HCT116 (cell line): ENCODE measurements around the gene PEDS1. TPM values are rescaled to one million over a fixed set of nuclear protein-coding genes. Genes with fewer than 3 reads are reported as not detected.

Experiments used
- ATAC-seq: fragments of 200-7000 bp; cut with Tn5 transposase; 2 replicates; pipeline ENCODE4 v1.9.1; 2020; ENCODE audit warnings: mild to moderate bottlenecking, moderate library complexity
- BruUV-seq: library from RNA; stranded (reverse); fragments of 400-500 nt; replicated peaks from 2 replicates; lab custom pipeline; 2021; lab: Mats Ljungman, UMichigan
- CTCF ChIA-PET: fragments of 300-600 bp; sonication (Branson Sonifier 250); formaldehyde crosslinking; loops from one replicate; lab custom pipeline; 2021; ENCODE audit warnings: antibody characterized with exemption; lab: Charles Lee
- POLR2A ChIA-PET: fragments of 300-600, 350-600 bp; sonication (Branson Sonifier 250); formaldehyde crosslinking; loops from one replicate; lab custom pipeline; 2021; ENCODE audit warnings: antibody characterized with exemption; lab: Charles Lee
- RAD21 ChIA-PET, 2 experiments: fragments of 300-600 bp; sonication (Branson Sonifier 250); formaldehyde crosslinking; loops; one replicate each; lab custom pipeline; 2023; ENCODE audit warnings: low total read pairs in 2 of 2; ENCODE audit not compliant: uncharacterized antibody in 2 of 2, unreplicated experiment in 2 of 2, low non-redundant PET in 1 of 2; lab: Charles Lee
- DNase-seq: peaks from one replicate; pipeline ENCODE4 v3.0.0-alpha.2; 2010; ENCODE audit warnings: low read depth, low spot score
- H2AFZ ChIP-seq: fragments of 200-600 bp; shearing (Covaris generic), sonication (generic); 2 replicates; pipeline ENCODE4 v1.6.1; 2017; ENCODE audit warnings: low read depth, mixed run types, mixed read lengths, antibody characterized with exemption, low read length; ENCODE audit not compliant: poor library complexity, severe bottlenecking
- H3K27ac ChIP-seq: 2 replicates; pipeline ENCODE4 v1.5.1; 2012; ENCODE audit warnings: low read depth, low read length
- H3K27me3 ChIP-seq: fragments of 200-600 bp; sonication (generic); 2 replicates; pipeline ENCODE4 v1.6.1; 2016; ENCODE audit warnings: mixed run types, low read length, mixed read lengths; ENCODE audit not compliant: insufficient read depth
- H3K36me3 ChIP-seq, 2 experiments: fragments of 200-500 bp in 1 of 2; fragments of 200-600 bp in 1 of 2; sonication (Bioruptor generic) in 1 of 2; sonication (generic) in 1 of 2; 2 replicates each; pipeline versions ENCODE4 v1.5.1 to v1.6.1; 2014 to 2016; ENCODE audit warnings: low read length in 2 of 2, inconsistent platforms in 1 of 2, mixed read lengths in 1 of 2, mixed run types in 1 of 2; ENCODE audit not compliant: insufficient read depth in 2 of 2, control insufficient read depth in 1 of 2
- H3K4me1 ChIP-seq, 2 experiments: fragments of 200-600 bp in 1 of 2; sonication (generic) in 1 of 2; 2 replicates each; pipeline versions ENCODE4 v1.5.1 to v1.6.1; 2012 to 2017; ENCODE audit warnings: low read length in 2 of 2, inconsistent platforms in 1 of 2, mild to moderate bottlenecking in 1 of 2, mixed read lengths in 1 of 2, mixed run types in 1 of 2, moderate library complexity in 1 of 2; ENCODE audit not compliant: insufficient read depth in 2 of 2, control insufficient read depth in 1 of 2
- H3K4me2 ChIP-seq: fragments of 200-600 bp; sonication (generic); 2 replicates; pipeline ENCODE4 v1.6.1; 2017; ENCODE audit warnings: mixed run types, low read length, mixed read lengths
- H3K4me3 ChIP-seq, 2 experiments: fragments of 200-600 bp in 1 of 2; sonication (generic) in 1 of 2; replicated peaks in 1 of 2; 2 replicates each; pipeline ENCODE4 v1.5.1; 2011 to 2016; ENCODE audit warnings: low read length in 2 of 2, control low read depth in 1 of 2, low read depth in 1 of 2, mild to moderate bottlenecking in 1 of 2, mixed read lengths in 1 of 2, mixed run types in 1 of 2
- H3K79me2 ChIP-seq: fragments of 200-600 bp; sonication (generic); 2 replicates; pipeline ENCODE4 v1.6.1; 2017; ENCODE audit warnings: mild to moderate bottlenecking, mixed run types, low read length, moderate library complexity, mixed read lengths; ENCODE audit not compliant: insufficient read depth
- H3K9ac ChIP-seq: fragments of 200-600 bp; sonication (generic); 2 replicates; pipeline ENCODE4 v1.6.1; 2016; ENCODE audit warnings: low read length, mixed read lengths
- H3K9me2 ChIP-seq: fragments of 200-600 bp; sonication (generic), shearing (Covaris generic); 2 replicates; pipeline ENCODE4 v1.6.1; 2017; ENCODE audit warnings: mixed run types, mild to moderate bottlenecking, moderate library complexity; ENCODE audit not compliant: insufficient read depth
- H3K9me3 ChIP-seq, 2 experiments: fragments of 200-500 bp in 1 of 2; fragments of 200-600 bp in 1 of 2; sonication (Bioruptor generic) in 1 of 2; sonication (generic) in 1 of 2; 2 replicates each; pipeline ENCODE4 v1.6.1; 2014 to 2017; ENCODE audit warnings: low read length in 2 of 2, mixed read lengths in 2 of 2, inconsistent platforms in 1 of 2, low read depth in 1 of 2, mild to moderate bottlenecking in 1 of 2, mixed run types in 1 of 2, moderate library complexity in 1 of 2; ENCODE audit not compliant: control insufficient read depth in 1 of 2, insufficient read depth in 1 of 2
- H4K20me1 ChIP-seq: fragments of 200-600 bp; sonication (generic), shearing (Covaris generic); 2 replicates; pipeline ENCODE4 v1.6.1; 2017; ENCODE audit warnings: mixed run types, mild to moderate bottlenecking, moderate library complexity; ENCODE audit not compliant: insufficient read depth
- ATF3 ChIP-seq: IDR thresholded peaks from 2 replicates; pipeline ENCODE4 v1.6.1; 2012
- CBX3 ChIP-seq: IDR thresholded peaks from 2 replicates; pipeline ENCODE4 v1.6.1; 2012; ENCODE audit warnings: low read depth
- CEBPB ChIP-seq: IDR thresholded peaks from 2 replicates; pipeline ENCODE4 v1.6.1; 2012; ENCODE audit warnings: low read depth
- CTCF ChIP-seq, 3 experiments: fragments of 200-600 bp in 1 of 3; sonication (generic) in 1 of 3; IDR thresholded peaks in 2 of 3; conservative IDR thresholded peaks in 1 of 3; 2 replicates each; pipeline ENCODE4 v1.5.1; 2012 to 2017; ENCODE audit warnings: low read depth in 2 of 3, low read length in 2 of 3, antibody characterized with exemption in 1 of 3, borderline replicate concordance in 1 of 3, control low read depth in 1 of 3, mild to moderate bottlenecking in 1 of 3, mixed read lengths in 1 of 3, mixed run types in 1 of 3, moderate library complexity in 1 of 3; ENCODE audit not compliant: insufficient read depth in 1 of 3
- EGR1 ChIP-seq: IDR thresholded peaks from 2 replicates; pipeline ENCODE4 v1.6.1; 2012; ENCODE audit warnings: low read depth
- ELF1 ChIP-seq: IDR thresholded peaks from 2 replicates; pipeline ENCODE4 v1.6.1; 2012; ENCODE audit warnings: low read depth, borderline replicate concordance
- EZH2 ChIP-seq: fragments of 200-600 bp; sonication (generic); IDR thresholded peaks from 2 replicates; pipeline ENCODE4 v1.6.1; 2017; ENCODE audit warnings: antibody characterized with exemption, mixed run types
- EZH2phosphoT487 ChIP-seq: fragments of 200-600 bp; IDR thresholded peaks from 2 replicates; pipeline ENCODE4 v1.6.1; 2018; ENCODE audit warnings: antibody characterized with exemption, borderline replicate concordance
- FOSL1 ChIP-seq: IDR thresholded peaks from 2 replicates; pipeline ENCODE4 v1.6.1; 2012; ENCODE audit warnings: low read depth
- JUND ChIP-seq: IDR thresholded peaks from 2 replicates; pipeline ENCODE4 v1.6.1; 2012
- MAX ChIP-seq: IDR thresholded peaks from 2 replicates; pipeline ENCODE4 v1.6.1; 2012
- POLR2A ChIP-seq: IDR thresholded peaks from 2 replicates; pipeline ENCODE4 v1.7.0; 2011; ENCODE audit warnings: borderline replicate concordance; ENCODE audit not compliant: insufficient read depth, insufficient read length; ENCODE audit errors: extremely low read depth
- POLR2AphosphoS5 ChIP-seq: IDR thresholded peaks from 2 replicates; pipeline ENCODE4 v1.6.1; 2011; ENCODE audit warnings: mild to moderate bottlenecking, low read depth, low read length, moderate library complexity
- RAD21 ChIP-seq: IDR thresholded peaks from 2 replicates; pipeline ENCODE4 v1.6.1; 2012; ENCODE audit warnings: low read depth, mild to moderate bottlenecking
- SIN3A ChIP-seq: IDR thresholded peaks from 2 replicates; pipeline ENCODE4 v1.6.1; 2012; ENCODE audit warnings: low read depth
- SP1 ChIP-seq: IDR thresholded peaks from 2 replicates; pipeline ENCODE4 v1.6.1; 2012; ENCODE audit warnings: low read depth
- SRF ChIP-seq: IDR thresholded peaks from 2 replicates; pipeline ENCODE4 v1.6.1; 2012; ENCODE audit warnings: low read depth
- TCF7L2 ChIP-seq: IDR thresholded peaks from 2 replicates; pipeline ENCODE4 v1.7.0; 2011; ENCODE audit warnings: borderline replicate concordance, inconsistent platforms; ENCODE audit not compliant: insufficient read depth, insufficient read length; ENCODE audit errors: extremely low read depth
- YY1 ChIP-seq: IDR thresholded peaks from 2 replicates; pipeline ENCODE4 v1.6.1; 2011; ENCODE audit warnings: low read length, low read depth, moderate library complexity, mild to moderate bottlenecking; ENCODE audit not compliant: insufficient replicate concordance; ENCODE audit errors: extremely low read depth
- ZBTB33 ChIP-seq: IDR thresholded peaks from 2 replicates; pipeline ENCODE4 v1.6.1; 2011; ENCODE audit warnings: mild to moderate bottlenecking, low read length, moderate library complexity; ENCODE audit not compliant: insufficient replicate concordance; ENCODE audit errors: extremely low read depth
- ZFX ChIP-seq: fragments of 450-650 bp; IDR thresholded peaks from 2 replicates; pipeline ENCODE4 v1.6.1; 2017
- ZNF274 ChIP-seq: fragments of 200-500 bp; sonication (Bioruptor generic); IDR thresholded peaks from 2 replicates; pipeline ENCODE4 v1.6.1; 2014; ENCODE audit warnings: mild to moderate bottlenecking, low read depth, low read length, inconsistent platforms
- intact Hi-C: fragments of 100-400 bp; cut with micrococcal nuclease; formaldehyde crosslinking; loops from 2 replicates; pipeline ENCODE4 v1.10.0; 2022
- total RNA-seq: library from RNA; stranded (reverse); gene quantifications from one replicate; pipeline ENCODE4 v1.2.1, GENCODE V29; 2021; ENCODE audit not compliant: unreplicated experiment

The PEDS1 gene
- total RNA-seq, 1 experiment from 2014 or later, result 31.9 TPM

- Histone ChIP-seq H4K20me1 (no peaks in the 10 kb centered on the region), H3K9me2 (no peaks in the 10 kb centered on the region), H3K79me2 (no peaks in the 10 kb centered on the region), H3K9me3 (no peaks in the 10 kb centered on the region), H3K4me2 (peak overlapping the region; percentile 85), H3K27me3 (no peaks in the 10 kb centered on the region), H2AFZ (peak overlapping the region; percentile 59), H3K4me3 (peak overlapping the region; percentile 41 to 54), H3K4me1 (peaks cover 40 to 61% of the 10 kb centered on the region in 2 experiments), H3K9ac (peak overlapping the region; percentile 69), H3K27ac (peak overlapping the region; percentile 83), H3K36me3 (no peaks in the 10 kb centered on the region)
- peak; percentile 100 for DNase-seq
- ChIA-PET RAD21 (interaction anchor here (0.9 to 1.6 kb wide), 4 partner anchors 13 to 50 kb away, joined by 3 to 6 read pairs (median 4); partner anchors contain the start of gene PEDS1 (in 1 of the 2)), POLR2A (interaction anchor here (0.6 to 1.9 kb wide), 9 partner anchors 8 to 161 kb away, joined by 3 to 9 read pairs (median 5); partner anchors contain the start of genes PEDS1 and UBE2V1), CTCF (interaction anchor here (0.7 to 2.0 kb wide), 7 partner anchors 12 to 230 kb away, joined by 3 to 11 read pairs (median 5); partner anchors contain the start of genes PEDS1 and RNF114)
- BruUV-seq, result TSS peak; percentile 82
- intact Hi-C loops, result loop anchor here (5.0 kb wide), 1 partner anchor 184 kb away; the partner anchor contains the start of gene SNAI1
- peak; percentile 90 for ATAC-seq
- no peak for TF ChIP-seq EZH2phosphoT487
- TF ChIP-seq CBX3, result peak; percentile 98; the same call in 1 of the 2 replicates
- TF ChIP-seq MAX, result peak; percentile 95
- no peak for TF ChIP-seq EZH2
- peak; percentile 31 for TF ChIP-seq POLR2A
- TF ChIP-seq SP1, result peak; percentile 98
- TF ChIP-seq ZBTB33, result peak; percentile 77
- TF ChIP-seq POLR2AphosphoS5, result peak; percentile 88
- TF ChIP-seq ZFX, result no peak
- TF ChIP-seq CTCF (IDR thresholded peaks at IDR 0.05 in 2 of 3, conservative IDR thresholded peaks at IDR 0.05 in 1 of 3; ENCODE audit: borderline replicate concordance in 1 of 3, insufficient read depth in 1 of 3, low read depth in 2 of 3, low read length in 2 of 3), result no peak
- peak; percentile 81 for TF ChIP-seq SRF
- peak; percentile 100 for TF ChIP-seq JUND
- peak; percentile 100 for TF ChIP-seq SIN3A
- TF ChIP-seq YY1, result peak; percentile 65
- no peak; the same call in none of the 2 replicates for TF ChIP-seq CEBPB
- peak; percentile 99 for TF ChIP-seq FOSL1
- peak; percentile 34; the same call in 1 of the 2 replicates for TF ChIP-seq RAD21
- no peak for TF ChIP-seq ELF1
- TF ChIP-seq ATF3, result no peak
- TF ChIP-seq TCF7L2, result peak; percentile 94
- peak; percentile 93 for TF ChIP-seq EGR1
- no peak for TF ChIP-seq ZNF274
Observed at GRCh38 chr20:50165684-50166554, 12.4 kb upstream of the PEDS1 start.
